Ovary (tissue), 3 donors: ENCODE data around the gene RPL37A.

Experiments
- CTCF ChIP-seq, 3 donors: fragments of 450-650 bp in 2 of 3; fragments of 200-600 bp in 1 of 3; IDR thresholded peaks; one replicate each; pipeline versions ENCODE4 v1.5.1 to v1.8.0; 2016 to 2022; ENCODE audit warnings: antibody characterized with exemption in 3 of 3, mild to moderate bottlenecking in 1 of 3
- EP300 ChIP-seq: sonication (generic); formaldehyde crosslinking; IDR thresholded peaks from one replicate; pipeline ENCODE4 v1.6.1; 2017; ENCODE audit warnings: antibody characterized with exemption
- POLR2A ChIP-seq: fragments of 450-650 bp; IDR thresholded peaks from one replicate; pipeline ENCODE4 v1.6.1; 2017; ENCODE audit warnings: antibody characterized with exemption, mild to moderate bottlenecking, moderate library complexity
- donor health status: DM: no; HTN: no; CAD: no.

GRCh38 chr2:216467845-216468244, 30.8 kb upstream of the RPL37A start:
- TF ChIP-seq CTCF (IDR thresholded peaks at IDR 0.05) (no peak), POLR2A (no peak), EP300 (no peak)
